ENCODE data around the gene SV2C.

The SV2C gene

GRCh38 chr5:76038212-76038611 is 45.0 kb upstream of the SV2C start (continued):
- TF ChIP-seq ZNF394 (tag by site-specific recombination; IDR thresholded peaks at IDR 0.05; ENCODE audit: borderline replicate concordance) (no peak), HOXA7 (CRISPR knock-in tag; IDR thresholded peaks at IDR 0.05; ENCODE audit: borderline replicate concordance) (no peak), ZBTB21 (tag by site-specific recombination; IDR thresholded peaks at IDR 0.05) (no peak)

GRCh38 chr5:76040806-76041205 is 42.4 kb upstream of the SV2C start:
- Histone ChIP-seq H3K27ac (ENCODE audit: extremely low read depth, low read depth, low read length) (no peak overlapping the region), H3K9me3 (ENCODE audit: control insufficient read depth, insufficient read depth, low read depth, low read length) (no peaks in the 10 kb centered on the region), H3K4me3 (ENCODE audit: low read depth, low read length) (no peak overlapping the region), H3K4me1 (ENCODE audit: control insufficient read depth, insufficient read depth, low read length) (no peaks in the 10 kb centered on the region), H3K36me3 (ENCODE audit: control insufficient read depth in 2 of 2, insufficient read depth in 1 of 2, low read length in 2 of 2) (no peaks in the 10 kb centered on the region)
- no peak for TF ChIP-seq ZNF610 (tag by site-specific recombination; IDR thresholded peaks at IDR 0.05; ENCODE audit: borderline replicate concordance)
- TF ChIP-seq BCL11A (tag by site-specific recombination; IDR thresholded peaks at IDR 0.05; ENCODE audit: low read depth) = no peak
- TF ChIP-seq YY2 (tag by site-specific recombination; IDR thresholded peaks at IDR 0.05) = no peak
- TF ChIP-seq ZNF114 (tag by site-specific recombination; IDR thresholded peaks at IDR 0.05) = no peak
- ChIA-PET CTCF (no interaction called here), POLR2A (no interaction called here)

GRCh38 chr5:76041863-76042262 is 41.3 kb upstream of the SV2C start:
- Histone ChIP-seq H3K27ac (ENCODE audit: extremely low read depth, low read depth, low read length) (no peak overlapping the region), H3K4me3 (ENCODE audit: low read depth, low read length) (no peak overlapping the region), H3K9me3 (ENCODE audit: control insufficient read depth, insufficient read depth, low read depth, low read length) (no peaks in the 10 kb centered on the region), H3K36me3 (ENCODE audit: control insufficient read depth in 2 of 2, insufficient read depth in 1 of 2, low read length in 2 of 2) (no peaks in the 10 kb centered on the region), H3K4me1 (ENCODE audit: control insufficient read depth, insufficient read depth, low read length) (no peaks in the 10 kb centered on the region)
- CTCF ChIA-PET = interaction anchor here (0.6 kb wide), 1 partner anchor 397 kb away, joined by 6 read pairs; no protein-coding TSS in a partner anchor
- no peak for TF ChIP-seq ZFHX2 (tag by site-specific recombination; conservative IDR thresholded peaks at IDR 0.05)
- TF ChIP-seq REST (tag by site-specific recombination; IDR thresholded peaks at IDR 0.05) = peak; percentile 94
- POLR2A ChIA-PET = no interaction called here

- POLR2A ChIA-PET = no interaction called here
- Histone ChIP-seq H3K27ac (ENCODE audit: extremely low read depth, low read depth, low read length) (no peak overlapping the region), H3K4me3 (ENCODE audit: low read depth, low read length) (no peak overlapping the region), H3K4me1 (ENCODE audit: control insufficient read depth, insufficient read depth, low read length) (no peaks in the 10 kb centered on the region), H3K9me3 (ENCODE audit: control insufficient read depth, insufficient read depth, low read depth, low read length) (no peaks in the 10 kb centered on the region), H3K36me3 (ENCODE audit: control insufficient read depth in 2 of 2, insufficient read depth in 1 of 2, low read length in 2 of 2) (no peaks in the 10 kb centered on the region)
- CTCF ChIA-PET = no interaction called here
- TF ChIP-seq ZFP41 (tag by site-specific recombination; IDR thresholded peaks at IDR 0.05; ENCODE audit: borderline replicate concordance) (no peak), ZNF354C (tag by site-specific recombination; IDR thresholded peaks at IDR 0.05; ENCODE audit: borderline replicate concordance, low read depth) (no peak), FEZF1 (tag by site-specific recombination; IDR thresholded peaks at IDR 0.05) (no peak), GLI2 (tag by site-specific recombination; IDR thresholded peaks at IDR 0.05; ENCODE audit: borderline replicate concordance, low read depth) (no peak), ZNF26 (tag by site-specific recombination; IDR thresholded peaks at IDR 0.05) (no peak), PATZ1 (tag by site-specific recombination; IDR thresholded peaks at IDR 0.05) (no peak), ZNF426 (tag by site-specific recombination; IDR thresholded peaks at IDR 0.05) (no peak), KLF9 (tag by site-specific recombination; IDR thresholded peaks at IDR 0.05; ENCODE audit: low read depth) (no peak), ZNF555 (tag by site-specific recombination; conservative IDR thresholded peaks at IDR 0.05) (no peak), ZSCAN4 (tag by site-specific recombination; IDR thresholded peaks at IDR 0.05) (no peak), ZNF239 (tag by site-specific recombination; IDR thresholded peaks at IDR 0.05) (no peak), KLF7 (tag by site-specific recombination; IDR thresholded peaks at IDR 0.05; ENCODE audit: borderline replicate concordance) (no peak)
Measured at GRCh38 chr5:76046741-76047140, 36.4 kb upstream of the SV2C start.

All from HEK293 (cell line).